ENCODE data around the gene FBXW11. TPM values are rescaled to one million over a fixed set of nuclear protein-coding genes. Genes with fewer than 3 reads are reported as not detected.
"Not testable (repeated sequence)": the region's sequence is repeated elsewhere in the genome, so short reads cannot be mapped to it uniquely, and the experiment has no call there.

Gene FBXW11
- total RNA-seq, 2 experiments from 2014 or later, result 35.4 to 37.7 TPM

GRCh38 chr5:171953860-171954701 is 52.4 kb downstream of the FBXW11 start:
- H3K36me3 Mint-ChIP-seq, result peaks cover 4% of the 10 kb centered on the region
- no peak for ATAC-seq (ENCODE audit: low read depth)
- peaks cover 23% of the 10 kb centered on the region for H3K4me1 Mint-ChIP-seq

DNA sequence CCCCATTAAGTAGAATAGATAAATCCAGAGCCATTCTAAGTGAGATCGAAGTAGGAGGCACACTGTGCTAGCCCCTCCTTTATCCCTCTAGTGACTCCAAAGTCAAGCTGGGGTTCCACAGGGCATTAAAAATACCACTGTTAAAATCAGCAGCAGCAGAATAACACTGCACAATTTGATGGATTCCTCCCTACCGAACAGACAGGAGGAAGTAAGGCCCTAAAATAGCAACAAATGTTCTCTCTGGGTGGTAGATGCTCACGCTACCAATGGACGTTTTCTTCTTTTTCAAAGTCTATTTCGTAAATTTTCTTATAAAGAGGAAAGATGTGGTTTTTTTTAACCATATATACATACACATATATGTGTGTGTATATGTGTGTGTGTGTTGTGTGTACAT is 54.4 kb downstream of the FBXW11 start:
- peaks cover 2% of the 10 kb centered on the region for H3K36me3 Mint-ChIP-seq
- POLR2A ChIA-PET, result no interaction called here
- no peaks in the 10 kb centered on the region for H3K9me3 Mint-ChIP-seq
- peaks cover 12% of the 10 kb centered on the region for H3K4me1 Mint-ChIP-seq
- ATAC-seq (ENCODE audit: low read depth) (no peak), DNase-seq (no peak)
- H3K27me3 Mint-ChIP-seq, result no peaks in the 10 kb centered on the region
- no peak overlapping the region for H3K4me3 Mint-ChIP-seq
- no peak overlapping the region for H3K27ac Mint-ChIP-seq

More at GRCh38 chr5:171953860-171954701, 52.4 kb downstream of the FBXW11 start:
- POLR2A ChIA-PET, result no interaction called here
- Mint-ChIP-seq H3K27ac (no peak overlapping the region), H3K27me3 (no peaks in the 10 kb centered on the region), H3K9me3 (no peaks in the 10 kb centered on the region), H3K4me3 (no peak overlapping the region)
- no peak for DNase-seq

GRCh38 chr5:171951218-171951617 is 55.2 kb downstream of the FBXW11 start:
- DNase-seq (no peak), ATAC-seq (ENCODE audit: low read depth) (no peak)
- Mint-ChIP-seq H3K4me1 (peaks cover 10% of the 10 kb centered on the region), H3K9me3 (no peaks in the 10 kb centered on the region), H3K27ac (no peak overlapping the region), H3K27me3 (no peaks in the 10 kb centered on the region), H3K4me3 (no peak overlapping the region), H3K36me3 (peaks cover 2% of the 10 kb centered on the region)
- POLR2A ChIA-PET, result interaction anchor here (0.6 kb wide), 1 partner anchor 150 kb away, joined by 5 read pairs; no protein-coding TSS in a partner anchor

DNA sequence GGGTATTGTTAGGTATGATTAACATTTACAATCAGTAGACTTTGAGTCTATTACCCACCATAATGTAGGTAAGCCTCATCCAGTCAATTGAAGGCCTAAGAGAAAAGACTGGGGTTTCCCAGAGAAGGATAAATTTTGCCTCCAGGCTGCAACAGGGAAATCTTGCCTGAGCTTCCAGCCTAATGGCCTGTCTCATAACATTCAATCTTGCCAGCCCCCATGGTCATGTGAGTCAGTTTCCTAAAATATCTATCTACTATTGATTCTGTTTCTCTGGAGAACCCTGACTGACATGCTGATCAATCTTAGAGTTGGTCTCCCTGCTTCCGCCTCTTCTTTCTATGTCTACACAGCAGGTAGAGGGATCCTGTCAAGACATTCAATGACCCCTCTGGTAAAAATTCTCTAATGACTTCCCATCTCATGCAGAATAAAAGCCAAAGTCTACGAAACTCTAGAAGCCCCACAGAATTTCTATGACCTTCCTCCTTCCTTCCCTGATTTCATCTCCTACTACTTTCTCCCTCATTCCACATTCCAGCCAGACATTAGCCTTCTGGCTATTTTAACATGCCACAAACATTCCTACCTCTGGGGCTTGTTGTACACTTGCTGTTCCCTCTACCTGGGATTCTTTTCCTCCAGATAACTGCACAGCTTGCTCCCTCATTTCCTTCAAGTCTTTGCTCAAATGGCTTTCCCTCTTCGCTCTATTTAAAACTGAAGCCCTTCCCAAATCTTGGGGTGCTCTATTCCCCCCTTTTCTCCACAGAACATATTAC is 60.2 kb downstream of the FBXW11 start:
- H3K4me1 Mint-ChIP-seq, result peaks cover 16% of the 10 kb centered on the region
- POLR2A ChIA-PET, result no interaction called here

DNA sequence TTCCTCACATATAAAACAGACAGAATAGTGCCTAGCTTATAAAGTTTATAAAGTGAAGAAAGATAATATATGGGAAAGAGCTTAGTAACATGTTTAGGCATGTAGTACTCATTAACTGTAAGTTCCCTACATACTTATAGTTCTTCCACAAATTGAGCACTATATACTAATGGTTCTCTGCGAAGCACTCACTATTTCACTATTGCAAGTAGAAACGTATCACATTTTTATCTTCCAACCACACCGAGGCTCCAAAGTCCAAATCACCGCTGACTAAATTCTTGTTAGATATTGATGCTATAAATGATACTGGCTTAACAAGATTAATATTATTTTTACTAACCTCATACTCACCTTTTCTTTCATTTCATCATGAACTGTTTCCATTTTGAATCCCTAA is 61.0 kb downstream of the FBXW11 start:
- POLR2A ChIA-PET, result no interaction called here
- DNase-seq, result no peak
- peaks cover 16% of the 10 kb centered on the region for H3K4me1 Mint-ChIP-seq
- no peaks in the 10 kb centered on the region for H3K9me3 Mint-ChIP-seq
- no peaks in the 10 kb centered on the region for H3K36me3 Mint-ChIP-seq
- H3K4me3 Mint-ChIP-seq, result no peak overlapping the region
- H3K27me3 Mint-ChIP-seq, result no peaks in the 10 kb centered on the region
- H3K27ac Mint-ChIP-seq, result no peak overlapping the region
- no peak for ATAC-seq (ENCODE audit: low read depth)

More for the DNA sequence above, 60.2 kb downstream of the FBXW11 start:
- DNase-seq (no peak), ATAC-seq (ENCODE audit: low read depth) (no peak)
- no peaks in the 10 kb centered on the region for H3K27me3 Mint-ChIP-seq
- no peaks in the 10 kb centered on the region for H3K9me3 Mint-ChIP-seq
- no peaks in the 10 kb centered on the region for H3K36me3 Mint-ChIP-seq
- H3K27ac Mint-ChIP-seq, result no peak overlapping the region
- H3K4me3 Mint-ChIP-seq, result no peak overlapping the region

GRCh38 chr5:171945066-171945465 is 61.4 kb downstream of the FBXW11 start:
- peaks cover 16% of the 10 kb centered on the region for H3K4me1 Mint-ChIP-seq
- POLR2A ChIA-PET, result no interaction called here
- H3K9me3 Mint-ChIP-seq, result no peaks in the 10 kb centered on the region
- H3K36me3 Mint-ChIP-seq, result no peaks in the 10 kb centered on the region
- no peak for ATAC-seq (ENCODE audit: low read depth)
- no peaks in the 10 kb centered on the region for H3K27me3 Mint-ChIP-seq
- no peak for DNase-seq
- no peak overlapping the region for H3K4me3 Mint-ChIP-seq
- H3K27ac Mint-ChIP-seq, result no peak overlapping the region

- DNase-seq; H3K9me3 Mint-ChIP-seq; H3K4me3 Mint-ChIP-seq; H3K36me3 Mint-ChIP-seq; H3K27me3 Mint-ChIP-seq; ATAC-seq (ENCODE audit: low read depth); H3K27ac Mint-ChIP-seq; POLR2A ChIA-PET: not testable (repeated sequence)
- H3K4me1 Mint-ChIP-seq, result peaks cover 11% of the 10 kb centered on the region
Measured at GRCh38 chr5:171942112-171942516, 64.3 kb downstream of the FBXW11 start.

DNA sequence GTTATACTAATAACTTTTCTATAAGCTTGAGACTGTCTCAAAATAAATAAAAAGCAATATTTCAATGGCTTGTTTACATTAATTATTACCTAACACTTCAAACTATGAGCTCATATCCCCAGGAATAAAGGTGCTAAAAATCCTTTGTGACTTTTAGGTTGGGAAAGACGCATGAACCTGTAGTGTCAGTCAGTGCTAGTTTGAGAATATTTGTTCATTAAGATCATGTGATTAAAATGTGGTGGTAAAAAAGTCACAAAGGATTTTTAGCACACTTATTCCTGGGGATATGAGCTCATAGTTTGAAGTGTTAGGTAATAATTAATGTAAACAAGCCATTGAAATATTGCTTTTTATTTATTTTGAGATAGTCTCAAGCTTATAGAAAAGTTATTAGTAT is 64.8 kb downstream of the FBXW11 start:
- peaks cover 11% of the 10 kb centered on the region for H3K4me1 Mint-ChIP-seq
- H3K27ac Mint-ChIP-seq; ATAC-seq (ENCODE audit: low read depth); H3K27me3 Mint-ChIP-seq; POLR2A ChIA-PET; H3K9me3 Mint-ChIP-seq; H3K4me3 Mint-ChIP-seq; DNase-seq; H3K36me3 Mint-ChIP-seq: not testable (repeated sequence)

DNA sequence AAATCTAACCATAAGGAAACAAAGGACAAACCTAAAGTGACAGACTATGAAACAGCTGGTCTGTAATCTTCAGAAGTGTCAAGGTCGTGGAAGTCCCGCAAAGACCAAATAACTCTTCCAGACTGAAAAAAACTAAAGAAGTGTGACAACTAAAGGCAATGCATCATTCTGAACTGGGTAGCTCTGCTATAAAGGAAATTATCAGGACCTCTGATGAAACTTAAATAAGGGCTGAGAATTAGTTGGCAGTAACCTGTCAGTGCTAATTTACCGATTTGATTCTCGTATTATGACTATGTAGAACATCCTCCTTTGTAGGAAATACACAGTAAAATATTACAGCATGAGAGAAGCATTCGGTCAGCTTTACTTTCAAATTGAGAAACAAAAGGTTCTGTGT is 65.2 kb downstream of the FBXW11 start:
- POLR2A ChIA-PET; DNase-seq; ATAC-seq (ENCODE audit: low read depth); H3K9me3 Mint-ChIP-seq; H3K36me3 Mint-ChIP-seq; H3K4me3 Mint-ChIP-seq; H3K27me3 Mint-ChIP-seq; H3K4me1 Mint-ChIP-seq; H3K27ac Mint-ChIP-seq: not testable (repeated sequence)

GRCh38 chr5:171939951-171940350 is 66.5 kb downstream of the FBXW11 start:
- no peak for ATAC-seq (ENCODE audit: low read depth)
- POLR2A ChIA-PET, result no interaction called here
- no peaks in the 10 kb centered on the region for H3K36me3 Mint-ChIP-seq
- no peak overlapping the region for H3K4me3 Mint-ChIP-seq
- no peaks in the 10 kb centered on the region for H3K27me3 Mint-ChIP-seq
- DNase-seq, result no peak
- peaks cover 7% of the 10 kb centered on the region for H3K4me1 Mint-ChIP-seq
- H3K27ac Mint-ChIP-seq, result no peak overlapping the region
- H3K9me3 Mint-ChIP-seq, result no peaks in the 10 kb centered on the region

- H3K27ac Mint-ChIP-seq, result no peak overlapping the region
- POLR2A ChIA-PET, result no interaction called here
- peaks cover 2% of the 10 kb centered on the region for H3K9me3 Mint-ChIP-seq
- H3K4me3 Mint-ChIP-seq, result no peak overlapping the region
- H3K4me1 Mint-ChIP-seq, result peaks cover 4% of the 10 kb centered on the region
- DNase-seq, result no peak
- no peak for ATAC-seq (ENCODE audit: low read depth)
- H3K27me3 Mint-ChIP-seq, result no peaks in the 10 kb centered on the region
- H3K36me3 Mint-ChIP-seq, result peaks cover 7% of the 10 kb centered on the region
Measured at GRCh38 chr5:171938358-171938757, 68.1 kb downstream of the FBXW11 start.

GRCh38 chr5:171937351-171937750 is 69.1 kb downstream of the FBXW11 start:
- no peaks in the 10 kb centered on the region for H3K27me3 Mint-ChIP-seq
- ATAC-seq (ENCODE audit: low read depth) (no peak), DNase-seq (no peak)
- H3K27ac Mint-ChIP-seq, result no peak overlapping the region
- no peak overlapping the region for H3K4me3 Mint-ChIP-seq
- H3K9me3 Mint-ChIP-seq, result peaks cover 2% of the 10 kb centered on the region
- POLR2A ChIA-PET, result no interaction called here
- peaks cover 9% of the 10 kb centered on the region for H3K36me3 Mint-ChIP-seq
- no peaks in the 10 kb centered on the region for H3K4me1 Mint-ChIP-seq

DNA sequence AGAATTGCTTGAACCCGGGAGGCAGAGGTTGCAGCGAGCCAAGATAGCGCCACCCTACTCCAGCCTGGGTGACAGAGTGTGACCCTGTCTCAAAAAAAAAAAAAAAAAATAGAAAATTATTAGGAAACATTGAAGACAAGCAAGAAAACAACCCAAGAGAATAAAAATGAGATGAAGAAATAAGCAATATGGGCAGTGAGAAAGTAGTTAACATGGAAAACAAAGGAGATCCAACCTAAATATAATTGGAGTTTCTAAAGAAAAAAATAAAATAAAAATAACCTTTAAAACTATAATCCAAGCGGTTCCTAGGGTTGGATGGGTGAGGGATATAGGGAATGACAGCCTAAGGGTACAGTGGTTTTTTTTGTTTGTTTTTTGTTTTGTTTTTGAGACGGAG is 71.9 kb downstream of the FBXW11 start:
- H3K27ac Mint-ChIP-seq, result no peak overlapping the region
- H3K4me1 Mint-ChIP-seq, result peaks cover 11% of the 10 kb centered on the region
- POLR2A ChIA-PET, result no interaction called here
- ATAC-seq (ENCODE audit: low read depth) (no peak), DNase-seq (no peak)
- H3K36me3 Mint-ChIP-seq, result peaks cover 18% of the 10 kb centered on the region
- H3K4me3 Mint-ChIP-seq, result no peak overlapping the region
- peaks cover 2% of the 10 kb centered on the region for H3K9me3 Mint-ChIP-seq
- no peaks in the 10 kb centered on the region for H3K27me3 Mint-ChIP-seq

DNA sequence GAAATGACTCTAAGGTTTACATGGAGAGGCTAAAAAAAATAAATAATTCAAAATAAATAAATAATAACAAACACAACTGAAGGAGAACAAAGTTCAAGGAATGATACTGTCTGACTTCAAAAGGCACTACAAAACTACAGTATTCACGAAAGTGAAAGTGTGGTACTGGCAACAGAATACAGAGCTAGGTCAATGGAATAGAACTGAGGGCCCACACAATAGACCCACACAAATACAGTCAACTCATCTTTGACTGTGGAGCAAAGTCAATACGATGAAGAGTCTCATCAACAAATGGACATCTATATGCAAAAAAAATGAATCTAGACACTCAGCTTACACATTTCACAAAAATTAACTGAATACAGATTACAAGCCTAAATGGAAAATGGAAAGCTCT is 75.3 kb downstream of the FBXW11 start:
- peaks cover 11% of the 10 kb centered on the region for H3K4me1 Mint-ChIP-seq
- no peak for DNase-seq
- H3K27ac Mint-ChIP-seq, result peak overlapping the region; percentile 24
- peaks cover 2% of the 10 kb centered on the region for H3K9me3 Mint-ChIP-seq
- H3K4me3 Mint-ChIP-seq, result peak overlapping the region; percentile 37
- POLR2A ChIA-PET, result no interaction called here
- ATAC-seq (ENCODE audit: low read depth), result peak; percentile 68
- no peaks in the 10 kb centered on the region for H3K27me3 Mint-ChIP-seq
- H3K36me3 Mint-ChIP-seq, result peaks cover 21% of the 10 kb centered on the region
